Endothelial cell of umbilical vein (primary cell): Measurements from ENCODE around the gene GUCA1A. TPM values are rescaled to one million over a fixed set of nuclear protein-coding genes. Genes with fewer than 3 reads are reported as not detected.
A peak's percentile ranks its signal among the peaks of the same experiment; 100 is the strongest.

Source experiments
- BruUV-seq: library from RNA; stranded (reverse); fragments of 400-500 nt; replicated peaks from 2 replicates; lab custom pipeline; 2021; lab: Mats Ljungman, UMichigan
- CTCF ChIA-PET: fragments of 300-600, 350-600 bp; sonication (Branson Sonifier 250); formaldehyde crosslinking; loops from one replicate; lab custom pipeline; 2021; ENCODE audit warnings: antibody characterized with exemption, inconsistent platforms; lab: Charles Lee
- POLR2A ChIA-PET: fragments of 300-600, 350-600 bp; sonication (Branson Sonifier 250); formaldehyde crosslinking; loops from one replicate; lab custom pipeline; 2021; ENCODE audit warnings: antibody characterized with exemption, inconsistent platforms; lab: Charles Lee
- DNase-seq: peaks from one replicate; pipeline ENCODE4 v3.0.0-alpha.2; 2011; ENCODE audit warnings: low read depth, low spot score
- FAIRE-seq: peaks from 2 replicates; lab custom pipeline; 2011; peaks lifted over from hg19 to GRCh38; lab: Jason Lieb, UNC
- H2AFZ ChIP-seq: 2 replicates; pipeline ENCODE4 v1.6.0; 2012; ENCODE audit warnings: low read depth, low read length, control low read depth, inconsistent platforms
- H3K27ac ChIP-seq: 2 replicates; pipeline ENCODE4 v1.5.1; 2011; ENCODE audit warnings: low read depth, mild to moderate bottlenecking, control low read depth, low read length, moderate library complexity; ENCODE audit not compliant: insufficient read depth
- H3K27me3 ChIP-seq, 2 experiments: 2 replicates each; pipeline versions ENCODE4 v1.6.0 to v1.6.1; 2011; ENCODE audit warnings: low read length in 2 of 2, mixed read lengths in 1 of 2; ENCODE audit not compliant: control insufficient read depth in 2 of 2, insufficient read depth in 2 of 2
- H3K36me3 ChIP-seq, 2 experiments: 2 replicates in 1 of 2; 3 replicates in 1 of 2; pipeline ENCODE4 v1.5.1; 2011; ENCODE audit warnings: low read length in 2 of 2, mild to moderate bottlenecking in 1 of 2, moderate library complexity in 1 of 2; ENCODE audit not compliant: control insufficient read depth in 2 of 2, insufficient read depth in 2 of 2; ENCODE audit errors: extremely low read depth in 1 of 2
- H3K4me1 ChIP-seq: 3 replicates; pipeline ENCODE4 v1.5.1; 2011; ENCODE audit warnings: mild to moderate bottlenecking, low read length; ENCODE audit not compliant: control insufficient read depth, insufficient read depth; ENCODE audit errors: extremely low read depth
- H3K4me2 ChIP-seq: 2 replicates; pipeline ENCODE4 v1.6.1; 2011; ENCODE audit warnings: low read length, control low read depth, mixed read lengths; ENCODE audit not compliant: insufficient read depth
- H3K4me3 ChIP-seq, 3 experiments: fragments of 200-600 bp in 1 of 3; sonication (generic), shearing (Covaris generic) in 1 of 3; replicated peaks in 1 of 3; 2 replicates each; pipeline ENCODE4 v1.5.1; 2011 to 2016; ENCODE audit warnings: control low read depth in 3 of 3, low read length in 3 of 3, mild to moderate bottlenecking in 2 of 3, inconsistent platforms in 1 of 3, low read depth in 1 of 3, moderate library complexity in 1 of 3; ENCODE audit not compliant: insufficient read depth in 1 of 3
- H3K79me2 ChIP-seq: 2 replicates; pipeline ENCODE4 v1.6.0; 2012; ENCODE audit warnings: low read length, inconsistent platforms; ENCODE audit not compliant: control insufficient read depth, insufficient read depth
- H3K9ac ChIP-seq: replicated peaks from 2 replicates; pipeline ENCODE3; 2011; ENCODE audit warnings: low read length, control low read depth; ENCODE audit not compliant: insufficient read depth; ENCODE audit errors: extremely low read depth
- H3K9me1 ChIP-seq: replicated peaks from 3 replicates; pipeline ENCODE4 v1.6.0; 2011; ENCODE audit warnings: mild to moderate bottlenecking, low read length; ENCODE audit not compliant: control insufficient read depth, insufficient read depth; ENCODE audit errors: extremely low read depth
- H3K9me3 ChIP-seq: replicated peaks from 2 replicates; pipeline ENCODE4 v1.5.1; 2012; ENCODE audit warnings: low read length, inconsistent platforms; ENCODE audit not compliant: control insufficient read depth, insufficient read depth
- H4K20me1 ChIP-seq: replicated peaks from 2 replicates; pipeline ENCODE3; 2011; ENCODE audit warnings: mild to moderate bottlenecking, low read length; ENCODE audit not compliant: control insufficient read depth, insufficient read depth; ENCODE audit errors: extremely low read depth
- EZH2 ChIP-seq: IDR thresholded peaks from 2 replicates; pipeline ENCODE4 v1.6.1; 2012; ENCODE audit warnings: borderline replicate concordance, low read depth, mild to moderate bottlenecking, moderate library complexity, low read length, inconsistent platforms; ENCODE audit not compliant: severe bottlenecking
- FOS ChIP-seq: IDR thresholded peaks from 2 replicates; pipeline ENCODE4 v1.6.1; 2011; ENCODE audit warnings: mild to moderate bottlenecking, low read length, moderate library complexity, borderline replicate concordance; ENCODE audit not compliant: insufficient read depth
- GATA2 ChIP-seq: IDR thresholded peaks from 2 replicates; pipeline ENCODE4 v1.7.0; 2011; ENCODE audit warnings: low read depth, mild to moderate bottlenecking, moderate library complexity, mixed read lengths, low read length; ENCODE audit not compliant: insufficient read length, insufficient read depth
- JUN ChIP-seq: IDR thresholded peaks from 2 replicates; pipeline ENCODE4 v1.6.1; 2011; ENCODE audit warnings: borderline replicate concordance, low read depth; ENCODE audit not compliant: insufficient read length, insufficient read depth
- MAX ChIP-seq: IDR thresholded peaks from 2 replicates; pipeline ENCODE4 v1.6.1; 2011; ENCODE audit not compliant: insufficient read depth, insufficient read length
- MYC ChIP-seq: IDR thresholded peaks from one replicate; pipeline ENCODE4 v1.6.1; 2011; ENCODE audit warnings: mild to moderate bottlenecking, low read depth, low read length
- POLR2A ChIP-seq: IDR thresholded peaks from 2 replicates; pipeline ENCODE4 v1.6.1; 2012; ENCODE audit warnings: low read depth, mild to moderate bottlenecking, control low read depth, low read length
- POLR2AphosphoS5 ChIP-seq: IDR thresholded peaks from 2 replicates; pipeline ENCODE4 v1.6.1; 2012; ENCODE audit warnings: low read depth, mild to moderate bottlenecking, control low read depth, low read length, moderate library complexity; ENCODE audit not compliant: insufficient read depth
- dilution Hi-C: fragments of 300-500 bp; cut with MboI; formaldehyde crosslinking; loops from one replicate; pipeline ENCODE4 v1.15.0; 2019; ENCODE audit warnings: low sequenced_read_pairs; ENCODE audit not compliant: extremely low pct_ligation_motif_present
- intact Hi-C: fragments of 100-400 bp; cut with micrococcal nuclease; formaldehyde crosslinking; loops from one replicate; pipeline ENCODE4 v1.10.0; 2022
- polyA plus RNA-seq, 4 experiments: library from polyadenylated mRNA; depleted of rRNA in 3 of 4; stranded (reverse) in 3 of 4; unstranded in 1 of 4; fragments of >200 nt; gene quantifications; 2 replicates each; pipeline versions ENCODE4 v1.2.1 to v1.2.3, GENCODE V29; 2011 to 2012; ENCODE audit warnings: missing spikeins in 1 of 4
- total RNA-seq: library from RNA; stranded (reverse); gene quantifications from 2 replicates; pipeline ENCODE4 v1.2.3, GENCODE V29; 2021
- TF ChIP-seq, protein P1 (sequence below), 2 donors: IDR thresholded peaks; 1 replicate in 1 of 2; 2 replicates in 1 of 2; pipeline ENCODE4 v1.5.1; 2011; ENCODE audit warnings: low read length in 2 of 2, mild to moderate bottlenecking in 2 of 2, moderate library complexity in 2 of 2, control low read depth in 1 of 2, inconsistent platforms in 1 of 2, low read depth in 1 of 2; ENCODE audit not compliant: insufficient read depth in 1 of 2; ENCODE audit errors: extremely low read depth in 1 of 2

Gene GUCA1A
- total and polyA plus RNA-seq, 2 donors (not counting 3 experiments of a cell fraction or from before 2014, with no cell fraction given), result 0.04 to 0.22 TPM

- Histone ChIP-seq H4K20me1 (no peaks in the 10 kb centered on the region), H3K4me3 (no peak overlapping the region), H3K4me1 (no peaks in the 10 kb centered on the region), H3K27ac (no peak overlapping the region), H2AFZ (no peak overlapping the region), H3K79me2 (no peaks in the 10 kb centered on the region), H3K9ac (no peak overlapping the region), H3K4me2 (no peak overlapping the region), H3K9me3 (no peaks in the 10 kb centered on the region), H3K36me3 (no peaks in the 10 kb centered on the region), H3K9me1 (no peaks in the 10 kb centered on the region), H3K27me3 (peaks cover 2 to 6% of the 10 kb centered on the region in 2 experiments)
- DNase-seq, result no peak
- dilution Hi-C loops, result no loop called here
- intact Hi-C loops, result no loop called here
- no TSS peak for BruUV-seq
- TF ChIP-seq, protein P1, sequence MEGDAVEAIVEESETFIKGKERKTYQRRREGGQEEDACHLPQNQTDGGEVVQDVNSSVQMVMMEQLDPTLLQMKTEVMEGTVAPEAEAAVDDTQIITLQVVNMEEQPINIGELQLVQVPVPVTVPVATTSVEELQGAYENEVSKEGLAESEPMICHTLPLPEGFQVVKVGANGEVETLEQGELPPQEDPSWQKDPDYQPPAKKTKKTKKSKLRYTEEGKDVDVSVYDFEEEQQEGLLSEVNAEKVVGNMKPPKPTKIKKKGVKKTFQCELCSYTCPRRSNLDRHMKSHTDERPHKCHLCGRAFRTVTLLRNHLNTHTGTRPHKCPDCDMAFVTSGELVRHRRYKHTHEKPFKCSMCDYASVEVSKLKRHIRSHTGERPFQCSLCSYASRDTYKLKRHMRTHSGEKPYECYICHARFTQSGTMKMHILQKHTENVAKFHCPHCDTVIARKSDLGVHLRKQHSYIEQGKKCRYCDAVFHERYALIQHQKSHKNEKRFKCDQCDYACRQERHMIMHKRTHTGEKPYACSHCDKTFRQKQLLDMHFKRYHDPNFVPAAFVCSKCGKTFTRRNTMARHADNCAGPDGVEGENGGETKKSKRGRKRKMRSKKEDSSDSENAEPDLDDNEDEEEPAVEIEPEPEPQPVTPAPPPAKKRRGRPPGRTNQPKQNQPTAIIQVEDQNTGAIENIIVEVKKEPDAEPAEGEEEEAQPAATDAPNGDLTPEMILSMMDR (IDR thresholded peaks at IDR 0.05; ENCODE audit: extremely low read depth in 1 of 2, insufficient read depth in 1 of 2, low read depth in 1 of 2, low read length in 2 of 2), result peak in 1 of 2 donors; percentile 21
- TF ChIP-seq GATA2, result no peak
- ChIA-PET POLR2A (no interaction called here), CTCF (interaction anchor here (0.6 to 1.7 kb wide), 7 partner anchors 9 to 372 kb away, joined by 3 to 11 read pairs (median 5); no protein-coding TSS in a partner anchor)
- FAIRE-seq, result no peak
Measured at GRCh38 chr6:42175860-42176259, 2.7 kb downstream of the GUCA1A start.

DNA sequence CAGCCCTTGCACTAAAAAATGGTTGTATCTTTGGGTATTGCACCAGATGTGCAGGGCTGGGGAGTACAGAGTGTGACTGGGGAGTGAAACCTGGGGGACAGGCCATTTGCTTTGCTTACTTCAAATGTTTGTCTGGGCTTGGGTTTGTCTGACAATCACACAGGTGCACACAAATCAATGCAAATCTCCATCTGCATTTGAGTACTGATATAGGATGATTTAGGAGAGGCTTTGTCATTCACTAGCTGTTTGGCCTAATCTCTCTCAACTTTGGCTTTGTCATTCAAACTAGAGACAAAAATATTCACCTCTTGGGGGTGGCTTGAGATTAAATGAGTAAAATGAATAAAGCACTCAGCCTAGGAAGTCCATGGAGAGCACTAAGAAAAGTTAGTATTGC, 3.8 kb downstream of the GUCA1A start:
- no TSS peak for BruUV-seq
- no peak for FAIRE-seq
- Histone ChIP-seq H3K9me1 (no peaks in the 10 kb centered on the region), H3K36me3 (no peaks in the 10 kb centered on the region), H3K4me2 (no peak overlapping the region), H4K20me1 (no peaks in the 10 kb centered on the region), H3K9me3 (no peaks in the 10 kb centered on the region), H3K27me3 (peaks cover 2 to 6% of the 10 kb centered on the region in 2 experiments), H3K4me1 (no peaks in the 10 kb centered on the region), H2AFZ (no peak overlapping the region), H3K9ac (no peak overlapping the region), H3K27ac (no peak overlapping the region), H3K4me3 (no peak overlapping the region), H3K79me2 (no peaks in the 10 kb centered on the region)
- intact Hi-C loops (no loop called here), dilution Hi-C loops (no loop called here)
- ChIA-PET POLR2A (no interaction called here), CTCF (interaction anchor here (1.4 to 2.9 kb wide), 4 partner anchors 11 to 371 kb away, joined by 7 to 11 read pairs (median 10); no protein-coding TSS in a partner anchor)
- TF ChIP-seq EZH2, result no peak
- no peak for TF ChIP-seq MYC
- no peak for TF ChIP-seq POLR2A
- TF ChIP-seq POLR2AphosphoS5, result no peak
- TF ChIP-seq, protein P1 (IDR thresholded peaks at IDR 0.05; ENCODE audit: extremely low read depth in 1 of 2, insufficient read depth in 1 of 2, low read depth in 1 of 2, low read length in 2 of 2), result no peak
- no peak for TF ChIP-seq JUN
- no peak for TF ChIP-seq FOS
- no peak for TF ChIP-seq GATA2
- no peak for TF ChIP-seq MAX
- no peak for DNase-seq
